Prostate gland (tissue), 2 donors: ENCODE data around the gene ACADM. TPM values are rescaled to one million over a fixed set of nuclear protein-coding genes. Genes with fewer than 3 reads are reported as not detected.

Experiments
- DNase-seq: peaks from one replicate; pipeline ENCODE4 v3.0.0-alpha.2; 2019; ENCODE audit warnings: low spot score
- H3K27ac ChIP-seq, 2 donors: fragments of 200-600 bp; sonication (generic); 2 replicates each; pipeline ENCODE4 v1.5.1; 2017 to 2019
- H3K27me3 ChIP-seq: fragments of 200-600 bp; sonication (generic); replicated peaks from 2 replicates; pipeline ENCODE4 v1.5.1; 2019; ENCODE audit not compliant: insufficient read depth
- H3K36me3 ChIP-seq, 2 donors: fragments of 200-600 bp; sonication (generic); 1 replicate in 1 of 2; 2 replicates in 1 of 2; pipeline versions ENCODE4 v1.5.1 to v1.8.1; 2017 to 2019
- H3K4me1 ChIP-seq: fragments of 200-600 bp; sonication (generic); replicated peaks from 2 replicates; pipeline ENCODE4 v1.5.1; 2019
- H3K4me3 ChIP-seq, 2 donors: fragments of 200-600 bp; sonication (generic); 2 replicates each; pipeline ENCODE4 v1.5.1; 2017 to 2019
- H3K9me3 ChIP-seq: fragments of 200-600 bp; sonication (generic); 2 replicates; pipeline ENCODE4 v1.5.1; 2017
- CTCF ChIP-seq, 4 experiments: fragments of 200-600 bp in 2 of 4; fragments of 450-650 bp in 2 of 4; sonication (generic) in 2 of 4; IDR thresholded peaks; 1 replicate in 3 of 4; 2 replicates in 1 of 4; pipeline ENCODE4 v1.5.1; 2016 to 2019; ENCODE audit warnings: antibody characterized with exemption in 4 of 4, mild to moderate bottlenecking in 2 of 4, moderate library complexity in 2 of 4
- POLR2A ChIP-seq: fragments of 450-650 bp; IDR thresholded peaks from one replicate; pipeline ENCODE4 v1.6.1; 2016; ENCODE audit warnings: antibody characterized with exemption, mild to moderate bottlenecking
- POLR2AphosphoS5 ChIP-seq: sonication (generic); formaldehyde crosslinking; IDR thresholded peaks from one replicate; pipeline ENCODE4 v1.6.1; 2017; ENCODE audit warnings: antibody characterized with exemption
- WGBS: methylation state at CpG from one replicate; pipeline ENCODE4 v1.1.5; 2018; 5-methylcytosine and 5-hydroxymethylcytosine counted together
- intact Hi-C: fragments of 100-400 bp; cut with DNase I; formaldehyde crosslinking; loops from one replicate; pipeline ENCODE4 v1.14.2; 2022
- total RNA-seq, 2 donors: library from RNA; depleted of rRNA; stranded (reverse); fragments of >200 nt; gene quantifications; one replicate each; pipeline ENCODE4 v1.1.0, GENCODE V29; 2016

Gene ACADM
- total RNA-seq, 2 donors from 2014 or later = 45.4 to 49.4 TPM

GRCh38 chr1:75722966-75723365 lies 1.5 kb upstream of the ACADM start:
- intact Hi-C loops = loop anchor here (5.0 kb wide), 1 partner anchor 64 kb away; the partner anchor contains the start of gene RABGGTB
- H3K4me3 ChIP-seq = no peak overlapping the region
- no peaks in the 10 kb centered on the region for H3K27me3 ChIP-seq
- no peaks in the 10 kb centered on the region for H3K9me3 ChIP-seq
- DNase-seq = no peak
- no peak for TF ChIP-seq POLR2AphosphoS5
- no peak for TF ChIP-seq CTCF (IDR thresholded peaks at IDR 0.05)
- TF ChIP-seq POLR2A = no peak
- H3K27ac ChIP-seq = no peak overlapping the region
- H3K4me1 ChIP-seq = no peaks in the 10 kb centered on the region
- WGBS = 95% methylated on average over 9 of the region's 9 CpGs
- no peaks in the 10 kb centered on the region for H3K36me3 ChIP-seq

- intact Hi-C loops = loop anchor here (5.0 kb wide), 1 partner anchor 63 kb away; the partner anchor contains the start of gene RABGGTB
- Histone ChIP-seq H3K27ac (peak overlapping the region; percentile 88 to 90), H3K9me3 (no peaks in the 10 kb centered on the region), H3K4me3 (peak overlapping the region; percentile 52 to 83), H3K36me3 (no peaks in the 10 kb centered on the region), H3K27me3 (no peaks in the 10 kb centered on the region), H3K4me1 (no peaks in the 10 kb centered on the region)
- WGBS = 2% methylated on average over 29 of the region's 30 CpGs
- TF ChIP-seq POLR2A (no peak), POLR2AphosphoS5 (no peak), CTCF (IDR thresholded peaks at IDR 0.05) (no peak)
- DNase-seq = peak; percentile 70
Observed at GRCh38 chr1:75723989-75724471, 479 bp upstream of the ACADM start.

DNA sequence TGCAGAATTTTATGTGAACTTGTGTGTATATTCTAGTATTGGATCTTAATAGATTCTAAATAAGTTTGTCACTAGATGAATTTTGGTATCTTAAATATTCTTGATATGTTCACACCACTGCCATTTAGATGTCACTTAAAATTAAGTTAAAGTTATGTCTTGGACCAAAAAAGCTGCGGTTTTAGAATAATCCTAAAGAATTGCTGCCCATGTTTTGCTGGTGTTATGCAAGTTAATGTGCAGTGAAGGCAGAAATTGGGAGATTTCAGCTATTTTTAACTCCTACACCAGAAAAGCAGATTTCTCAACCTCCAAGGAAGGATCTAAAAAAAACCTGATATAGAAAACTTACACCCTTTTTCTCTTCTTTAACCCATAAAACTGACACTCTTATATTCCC lies 757 bp downstream of the ACADM start:
- TF ChIP-seq POLR2A (no peak), POLR2AphosphoS5 (no peak), CTCF (IDR thresholded peaks at IDR 0.05) (no peak)
- intact Hi-C loops = no loop called here
- H3K27me3 ChIP-seq = no peaks in the 10 kb centered on the region
- no peak for DNase-seq
- WGBS = 11% methylated on average over 1 of the region's 1 CpG
- peak overlapping the region; percentile 52 to 83 for H3K4me3 ChIP-seq
- peak overlapping the region; percentile 88 to 90 for H3K27ac ChIP-seq
- no peaks in the 10 kb centered on the region for H3K4me1 ChIP-seq
- H3K36me3 ChIP-seq = no peaks in the 10 kb centered on the region
- no peaks in the 10 kb centered on the region for H3K9me3 ChIP-seq

DNA sequence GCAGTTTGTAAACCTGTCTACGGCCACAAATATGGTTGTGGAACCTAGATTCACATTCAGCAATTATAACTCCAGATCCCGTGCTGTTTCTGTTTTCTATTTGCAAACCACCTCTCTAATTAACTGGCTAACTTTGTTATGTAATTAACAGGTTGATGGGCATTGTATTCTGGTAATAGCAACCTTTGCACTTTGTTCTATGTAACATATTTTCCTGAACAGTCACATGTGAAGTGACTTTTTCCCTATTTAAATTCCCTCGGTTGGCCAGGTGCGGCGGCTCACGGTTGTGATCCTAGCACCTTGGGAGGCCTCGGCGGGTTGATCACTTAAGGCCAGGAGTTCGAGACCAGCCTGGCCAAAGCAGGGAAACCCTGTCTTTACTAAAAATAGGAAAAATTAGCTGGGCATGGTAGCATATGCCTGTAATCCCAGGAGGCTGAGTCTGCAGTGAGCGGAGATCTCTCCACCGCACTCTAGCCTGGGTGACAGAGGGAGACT lies 1.4 kb downstream of the ACADM start:
- Histone ChIP-seq H3K36me3 (no peaks in the 10 kb centered on the region), H3K27me3 (no peaks in the 10 kb centered on the region), H3K27ac (no peak overlapping the region), H3K4me3 (no peak overlapping the region), H3K9me3 (no peaks in the 10 kb centered on the region), H3K4me1 (no peaks in the 10 kb centered on the region)
- 70% methylated on average over 11 of the region's 11 CpGs for WGBS
- no peak for DNase-seq
- no peak for TF ChIP-seq POLR2AphosphoS5
- no peak for TF ChIP-seq CTCF (IDR thresholded peaks at IDR 0.05)
- TF ChIP-seq POLR2A = no peak
- intact Hi-C loops = no loop called here

DNA sequence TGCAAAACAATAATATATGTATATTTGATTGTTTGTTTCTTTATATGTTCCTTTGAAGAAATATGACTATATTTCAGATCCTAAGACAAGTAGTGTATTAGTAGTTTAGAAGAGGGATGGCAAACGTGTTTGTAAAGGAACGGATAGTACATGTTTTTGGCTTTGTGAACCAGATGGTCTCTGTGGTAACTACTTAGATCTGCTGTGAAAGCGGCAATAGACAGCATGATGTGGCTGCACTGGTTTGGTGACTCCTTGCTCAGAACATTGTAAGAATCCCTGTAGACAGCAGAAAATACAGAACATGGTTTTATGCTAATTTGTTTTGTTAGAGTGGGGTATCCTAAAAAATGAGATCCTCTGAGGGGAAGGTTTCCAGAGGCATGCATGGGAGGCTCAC lies 3.1 kb downstream of the ACADM start:
- H3K36me3 ChIP-seq = no peaks in the 10 kb centered on the region
- 67% methylated on average over 3 of the region's 3 CpGs for WGBS
- no peaks in the 10 kb centered on the region for H3K4me1 ChIP-seq
- H3K27me3 ChIP-seq = no peaks in the 10 kb centered on the region
- intact Hi-C loops = no loop called here
- no peak overlapping the region for H3K27ac ChIP-seq
- H3K9me3 ChIP-seq = no peaks in the 10 kb centered on the region
- TF ChIP-seq CTCF (IDR thresholded peaks at IDR 0.05) (no peak), POLR2AphosphoS5 (no peak), POLR2A (no peak)
- DNase-seq = no peak
- H3K4me3 ChIP-seq = no peak overlapping the region
